ENCODE measurements around the gene ELOA2.
"Not testable (repeated sequence)": the region's sequence is repeated elsewhere in the genome, so short reads cannot be mapped to it uniquely, and the experiment has no call there.

ELOA2 gene

GRCh38 chr18:47020757-47021156 lies 14.7 kb downstream of the ELOA2 start:
- not testable (repeated sequence) for DNase-seq

GRCh38 chr18:47019870-47020269 lies 15.6 kb downstream of the ELOA2 start:
- not testable (repeated sequence) for DNase-seq

All from NK-92 treated with Interleukin-12 subunit alpha and Interleukin-12 subunit beta, amount 100 ng/mL, for 24 hours (cell line).